GM18519 (cell line): ENCODE data around the gene OTUD3.
"Not testable (repeated sequence)": the region's sequence is repeated elsewhere in the genome, so short reads cannot be mapped to it uniquely, and the experiment has no call there.

Source experiments
- ATAC-seq: cut with Tn5 transposase; IDR thresholded peaks from one replicate; pipeline ENCODE4 v1.9.1; 2021; ENCODE audit warnings: mild to moderate bottlenecking, moderate library complexity; ENCODE audit not compliant: unreplicated experiment, low FRiP score

OTUD3 gene

GRCh38 chr1:19882111-19883071 is at the start of gene OTUD3:
Gene OTUD3, plus strand, starts transcription at chr1:19882395. Its CDS starts 119 bp downstream, at chr1:19882514.
- peak; percentile 70 for ATAC-seq

GRCh38 chr1:19835578-19835977 is 46.6 kb upstream of the OTUD3 start:
- no peak for ATAC-seq

- no peak for ATAC-seq
These were observed 44.3 kb upstream of the OTUD3 start for GRCh38 chr1:19837866-19838265.

GRCh38 chr1:19840228-19840627 is 42.0 kb upstream of the OTUD3 start:
- ATAC-seq, result no peak

- no peak for ATAC-seq
These were observed 37.3 kb upstream of the OTUD3 start for GRCh38 chr1:19844731-19845495.

- no peak for ATAC-seq
These were observed 36.6 kb upstream of the OTUD3 start for GRCh38 chr1:19845555-19845954.

GRCh38 chr1:19846338-19846737 is 35.9 kb upstream of the OTUD3 start:
- ATAC-seq, result no peak

GRCh38 chr1:19847334-19847733 is 34.9 kb upstream of the OTUD3 start:
- ATAC-seq, result not testable (repeated sequence)

- ATAC-seq, result not testable (repeated sequence)
These were observed 32.9 kb upstream of the OTUD3 start for GRCh38 chr1:19849307-19849706.

GRCh38 chr1:19850214-19850613 is 32.0 kb upstream of the OTUD3 start:
- no peak for ATAC-seq

- ATAC-seq, result no peak
These were observed 30.2 kb upstream of the OTUD3 start for GRCh38 chr1:19852036-19852435.

- no peak for ATAC-seq
These were observed 27.3 kb upstream of the OTUD3 start for GRCh38 chr1:19854866-19855265.

- ATAC-seq, result no peak
These were observed 23.3 kb upstream of the OTUD3 start for GRCh38 chr1:19858893-19859292.

GRCh38 chr1:19859876-19860275 is 22.3 kb upstream of the OTUD3 start:
- no peak for ATAC-seq

- no peak for ATAC-seq
These were observed 21.8 kb upstream of the OTUD3 start for GRCh38 chr1:19860418-19860817.

- no peak for ATAC-seq
These were observed 21.2 kb upstream of the OTUD3 start for GRCh38 chr1:19861034-19861433.

GRCh38 chr1:19861842-19862530 is 20.2 kb upstream of the OTUD3 start:
- no peak for ATAC-seq

- no peak for ATAC-seq
These were observed 19.3 kb upstream of the OTUD3 start for GRCh38 chr1:19862944-19863343.

GRCh38 chr1:19864570-19865160 is 17.5 kb upstream of the OTUD3 start:
- ATAC-seq, result no peak

GRCh38 chr1:19866029-19866428 is 16.2 kb upstream of the OTUD3 start:
- no peak for ATAC-seq
